Esophagus squamous epithelium (tissue), 4 donors: ENCODE results near the gene EXOC7.

Experiments used
- POLR2A ChIP-seq, 4 donors: fragments of 450-650 bp; IDR thresholded peaks; one replicate each; pipeline ENCODE4 v1.6.1; 2017; ENCODE audit warnings: antibody characterized with exemption in 4 of 4, mild to moderate bottlenecking in 4 of 4, moderate library complexity in 3 of 4
- TF ChIP-seq, protein P1 (sequence below), 6 experiments: fragments of 450-650 bp in 4 of 6; fragments of 200-600 bp in 2 of 6; sonication (generic) in 2 of 6; IDR thresholded peaks; one replicate each; pipeline ENCODE4 v1.5.1; 2016 to 2019; ENCODE audit warnings: antibody characterized with exemption in 6 of 6, mild to moderate bottlenecking in 4 of 6, moderate library complexity in 4 of 6

DNA sequence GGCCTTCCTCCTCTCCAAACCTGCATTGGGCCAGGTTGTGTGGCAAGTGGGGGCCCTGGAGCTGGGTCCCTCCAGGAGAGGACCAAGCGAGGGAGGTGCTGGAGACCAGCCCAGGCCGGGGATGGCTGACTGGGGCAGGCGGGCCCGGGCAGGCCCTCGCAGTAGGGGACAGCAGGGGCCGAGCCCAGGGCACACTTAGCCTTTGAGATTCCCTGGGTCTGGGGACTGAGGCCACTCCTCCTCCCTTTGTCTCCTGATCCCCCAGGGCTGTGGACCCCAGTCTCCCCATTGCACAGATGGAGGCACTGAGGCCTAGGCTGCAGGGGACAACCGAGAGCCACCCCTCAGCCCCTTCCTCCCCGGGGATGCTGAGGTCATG is 32.2 kb upstream of the EXOC7 start:
- TF ChIP-seq, protein P1, sequence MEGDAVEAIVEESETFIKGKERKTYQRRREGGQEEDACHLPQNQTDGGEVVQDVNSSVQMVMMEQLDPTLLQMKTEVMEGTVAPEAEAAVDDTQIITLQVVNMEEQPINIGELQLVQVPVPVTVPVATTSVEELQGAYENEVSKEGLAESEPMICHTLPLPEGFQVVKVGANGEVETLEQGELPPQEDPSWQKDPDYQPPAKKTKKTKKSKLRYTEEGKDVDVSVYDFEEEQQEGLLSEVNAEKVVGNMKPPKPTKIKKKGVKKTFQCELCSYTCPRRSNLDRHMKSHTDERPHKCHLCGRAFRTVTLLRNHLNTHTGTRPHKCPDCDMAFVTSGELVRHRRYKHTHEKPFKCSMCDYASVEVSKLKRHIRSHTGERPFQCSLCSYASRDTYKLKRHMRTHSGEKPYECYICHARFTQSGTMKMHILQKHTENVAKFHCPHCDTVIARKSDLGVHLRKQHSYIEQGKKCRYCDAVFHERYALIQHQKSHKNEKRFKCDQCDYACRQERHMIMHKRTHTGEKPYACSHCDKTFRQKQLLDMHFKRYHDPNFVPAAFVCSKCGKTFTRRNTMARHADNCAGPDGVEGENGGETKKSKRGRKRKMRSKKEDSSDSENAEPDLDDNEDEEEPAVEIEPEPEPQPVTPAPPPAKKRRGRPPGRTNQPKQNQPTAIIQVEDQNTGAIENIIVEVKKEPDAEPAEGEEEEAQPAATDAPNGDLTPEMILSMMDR (IDR thresholded peaks at IDR 0.05), result no peak
- no peak for TF ChIP-seq POLR2A (IDR thresholded peaks at IDR 0.05)
